Keratinocyte (primary cell): ENCODE measurements around the gene PGPEP1. TPM values are rescaled to one million over a fixed set of nuclear protein-coding genes. Genes with fewer than 3 reads are reported as not detected.

Source experiments
- DNase-seq: peaks from one replicate; pipeline ENCODE4 v3.0.0-alpha.2; 2011; ENCODE audit warnings: low read depth, missing footprints, low spot score
- FAIRE-seq: peaks from 2 replicates; lab custom pipeline; 2011; peaks lifted over from hg19 to GRCh38; lab: Jason Lieb, UNC
- H2AFZ ChIP-seq: 2 replicates; pipeline ENCODE4 v1.6.0; 2012; ENCODE audit warnings: low read length, control low read depth, inconsistent platforms; ENCODE audit not compliant: control insufficient read depth
- H3K27ac ChIP-seq: 2 replicates; pipeline ENCODE4 v1.5.1; 2011; ENCODE audit warnings: low read length; ENCODE audit not compliant: control insufficient read depth, insufficient read depth
- H3K27me3 ChIP-seq: 3 replicates; pipeline ENCODE4 v1.6.0; 2011; ENCODE audit warnings: low read length; ENCODE audit not compliant: control insufficient read depth, insufficient read depth; ENCODE audit errors: extremely low read depth
- H3K36me3 ChIP-seq, 2 experiments: 2 replicates in 1 of 2; 3 replicates in 1 of 2; pipeline ENCODE4 v1.5.1; 2011; ENCODE audit warnings: low read length in 2 of 2, mild to moderate bottlenecking in 1 of 2; ENCODE audit not compliant: control insufficient read depth in 2 of 2, insufficient read depth in 2 of 2; ENCODE audit errors: extremely low read depth in 1 of 2
- H3K4me1 ChIP-seq: 3 replicates; pipeline ENCODE4 v1.5.1; 2011; ENCODE audit warnings: low read length; ENCODE audit not compliant: control insufficient read depth, insufficient read depth; ENCODE audit errors: extremely low read depth
- H3K4me2 ChIP-seq: 3 replicates; pipeline ENCODE4 v1.6.0; 2011; ENCODE audit warnings: low read depth, low read length; ENCODE audit not compliant: control insufficient read depth, insufficient read depth; ENCODE audit errors: extremely low read depth
- H3K4me3 ChIP-seq, 3 experiments: fragments of 200-600 bp in 1 of 3; sonication (generic) in 1 of 3; 2 replicates in 2 of 3; 3 replicates in 1 of 3; pipeline ENCODE4 v1.5.1; 2011 to 2016; ENCODE audit warnings: low read length in 3 of 3, mild to moderate bottlenecking in 3 of 3, control low read depth in 2 of 3, inconsistent platforms in 1 of 3, low read depth in 1 of 3, mixed read lengths in 1 of 3, mixed run types in 1 of 3, moderate library complexity in 1 of 3; ENCODE audit not compliant: control insufficient read depth in 2 of 3, insufficient read depth in 2 of 3; ENCODE audit errors: extremely low read depth in 1 of 3
- H3K79me2 ChIP-seq: 2 replicates; pipeline ENCODE4 v1.6.0; 2012; ENCODE audit warnings: low read length; ENCODE audit not compliant: control insufficient read depth, insufficient read depth
- H3K9ac ChIP-seq: 3 replicates; pipeline ENCODE4 v1.6.0; 2011; ENCODE audit warnings: low read length; ENCODE audit not compliant: control insufficient read depth, insufficient read depth; ENCODE audit errors: extremely low read depth
- H3K9me1 ChIP-seq: 3 replicates; pipeline ENCODE4 v1.6.0; 2011; ENCODE audit warnings: low read length; ENCODE audit not compliant: control insufficient read depth, insufficient read depth; ENCODE audit errors: extremely low read depth
- H3K9me3 ChIP-seq: 2 replicates; pipeline ENCODE4 v1.5.1; 2012; ENCODE audit warnings: low read depth, low read length; ENCODE audit not compliant: control insufficient read depth
- H4K20me1 ChIP-seq: 3 replicates; pipeline ENCODE4 v1.6.0; 2011; ENCODE audit warnings: low read length; ENCODE audit not compliant: control insufficient read depth, insufficient read depth; ENCODE audit errors: extremely low read depth
- CTCF ChIP-seq, 3 experiments: IDR thresholded peaks in 1 of 3; conservative IDR thresholded peaks in 1 of 3; optimal IDR thresholded peaks in 1 of 3; 2 replicates in 2 of 3; 3 replicates in 1 of 3; pipeline versions ENCODE3 to v1.5.1; 2011; ENCODE audit warnings: low read length in 3 of 3, mild to moderate bottlenecking in 3 of 3, moderate library complexity in 2 of 3, control low read depth in 1 of 3, inconsistent platforms in 1 of 3; ENCODE audit not compliant: insufficient read depth in 2 of 3; ENCODE audit errors: extremely low read depth in 1 of 3
- EZH2 ChIP-seq: IDR thresholded peaks from one replicate; pipeline ENCODE4 v1.6.1; 2012; ENCODE audit warnings: inconsistent platforms, mild to moderate bottlenecking, low read length, moderate library complexity
- dilution Hi-C: fragments of 300-500 bp; cut with MboI; formaldehyde crosslinking; loops from one replicate; pipeline ENCODE4 v1.7.0; 2020; ENCODE audit warnings: low sequenced_read_pairs; ENCODE audit not compliant: extremely low pct_ligation_motif_present
- polyA plus RNA-seq, 5 experiments: library from polyadenylated mRNA; depleted of rRNA in 3 of 5; stranded (reverse) in 3 of 5; stranded (forward) in 1 of 5; unstranded in 1 of 5; fragments of >200 nt; gene quantifications; 1 replicate in 1 of 5; 2 replicates in 3 of 5; 3 replicates in 1 of 5; pipeline versions ENCODE4 v1.2.1 to v1.2.3, GENCODE V29; 2011 to 2012; ENCODE audit warnings: missing spikeins in 2 of 5, low read depth in 1 of 5, low replicate concordance in 1 of 5

Gene PGPEP1
- polyA plus RNA-seq, 1 donor (not counting 4 experiments of a cell fraction or from before 2014, with no cell fraction given): 5.6 TPM

GRCh38 chr19:18329035-18329376 lies 11.4 kb upstream of the PGPEP1 start:
- H4K20me1 ChIP-seq: no peaks in the 10 kb centered on the region
- no peaks in the 10 kb centered on the region for H3K36me3 ChIP-seq
- peak overlapping the region; percentile 17 for H3K9ac ChIP-seq
- dilution Hi-C loops: no loop called here
- peaks cover 13% of the 10 kb centered on the region for H3K4me1 ChIP-seq
- no peaks in the 10 kb centered on the region for H3K9me1 ChIP-seq
- H3K9me3 ChIP-seq: no peaks in the 10 kb centered on the region
- no peak for DNase-seq
- H3K27me3 ChIP-seq: no peaks in the 10 kb centered on the region
- no peaks in the 10 kb centered on the region for H3K79me2 ChIP-seq
- peak overlapping the region; percentile 69 for H2AFZ ChIP-seq
- peak overlapping the region; percentile 41 to 69 (median 48) for H3K4me3 ChIP-seq
- no peak for FAIRE-seq
- peak overlapping the region; percentile 78 for H3K4me2 ChIP-seq
- TF ChIP-seq CTCF (optimal IDR thresholded peaks at IDR 0.05 in 1 of 3, IDR thresholded peaks at IDR 0.05 in 1 of 3, conservative IDR thresholded peaks at IDR 0.05 in 1 of 3; ENCODE audit: extremely low read depth in 1 of 3, insufficient read depth in 2 of 3, low read length in 3 of 3) (no peak), EZH2 (no peak)
- H3K27ac ChIP-seq: no peak overlapping the region

GRCh38 chr19:18330868-18331267 lies 9.5 kb upstream of the PGPEP1 start:
- Histone ChIP-seq H3K9me3 (no peaks in the 10 kb centered on the region), H3K4me3 (no peak overlapping the region), H3K79me2 (no peaks in the 10 kb centered on the region), H3K9me1 (no peaks in the 10 kb centered on the region), H3K4me1 (peaks cover 13% of the 10 kb centered on the region), H3K4me2 (no peak overlapping the region), H3K36me3 (no peaks in the 10 kb centered on the region), H3K27ac (no peak overlapping the region), H3K27me3 (no peaks in the 10 kb centered on the region), H2AFZ (no peak overlapping the region), H4K20me1 (no peaks in the 10 kb centered on the region), H3K9ac (no peak overlapping the region)
- dilution Hi-C loops: no loop called here
- no peak for TF ChIP-seq EZH2
- no peak for TF ChIP-seq CTCF (optimal IDR thresholded peaks at IDR 0.05 in 1 of 3, IDR thresholded peaks at IDR 0.05 in 1 of 3, conservative IDR thresholded peaks at IDR 0.05 in 1 of 3; ENCODE audit: extremely low read depth in 1 of 3, insufficient read depth in 2 of 3, low read length in 3 of 3)
- no peak for DNase-seq
- FAIRE-seq: no peak
